Left lobe of liver (tissue), 2 donors: Measurements from ENCODE around the gene KCNJ18. TPM values are rescaled to one million over a fixed set of nuclear protein-coding genes. Genes with fewer than 3 reads are reported as not detected.
"Not testable (repeated sequence)": the region's sequence is repeated elsewhere in the genome, so short reads cannot be mapped to it uniquely, and the experiment has no call there.

ENCODE experiments used
- ATAC-seq: fragments of 200-7000 bp; cut with Tn5 transposase; one replicate; pipeline ENCODE4 v1.9.1; 2020; ENCODE audit warnings: mild to moderate bottlenecking, moderate library complexity
- DNase-seq: peaks from one replicate; pipeline ENCODE4 v3.0.0-alpha.2; 2020; ENCODE audit warnings: low spot score
- total RNA-seq: library from RNA; stranded (reverse); gene quantifications from one replicate; pipeline ENCODE4 v1.2.1, GENCODE V29; 2021
- donor health status: DM: no; HTN: no; CAD: no; lungs with moderate emphysema.
- donor health status: DM: no; HTN: yes; CAD: no.

Gene KCNJ18
- total RNA-seq, 1 donor from 2014 or later = not detected

GRCh38 chr17:21702029-21702428 is 9.7 kb downstream of the KCNJ18 start:
- DNase-seq, ATAC-seq: not testable (repeated sequence)

- not testable (repeated sequence) for ATAC-seq, DNase-seq
Observed at GRCh38 chr17:21702521-21702920, 10.2 kb downstream of the KCNJ18 start.

GRCh38 chr17:21702940-21703640 is 10.8 kb downstream of the KCNJ18 start:
- DNase-seq, ATAC-seq: not testable (repeated sequence)

- not testable (repeated sequence) for ATAC-seq, DNase-seq
Observed at GRCh38 chr17:21703891-21704872, 11.9 kb downstream of the KCNJ18 start.

- DNase-seq (no peak), ATAC-seq (no peak)
Observed at GRCh38 chr17:21705021-21705601, 12.8 kb downstream of the KCNJ18 start.

- not testable (repeated sequence) for DNase-seq, ATAC-seq
Observed at GRCh38 chr17:21705746-21706145, 13.4 kb downstream of the KCNJ18 start.

GRCh38 chr17:21706546-21706945 is 14.2 kb downstream of the KCNJ18 start:
- ATAC-seq, DNase-seq: not testable (repeated sequence)

- not testable (repeated sequence) for ATAC-seq, DNase-seq
Observed at GRCh38 chr17:21707131-21707530, 14.8 kb downstream of the KCNJ18 start.

- DNase-seq, ATAC-seq: not testable (repeated sequence)
Observed at GRCh38 chr17:21707711-21708611, 15.6 kb downstream of the KCNJ18 start.

GRCh38 chr17:21708612-21709535 is 16.6 kb downstream of the KCNJ18 start:
- ATAC-seq, DNase-seq: not testable (repeated sequence)

- DNase-seq, ATAC-seq: not testable (repeated sequence)
Observed at GRCh38 chr17:21709994-21710393, 17.7 kb downstream of the KCNJ18 start.

GRCh38 chr17:21710486-21710885 is 18.2 kb downstream of the KCNJ18 start:
- not testable (repeated sequence) for DNase-seq

GRCh38 chr17:21711182-21711581 is 18.9 kb downstream of the KCNJ18 start:
- no peak for DNase-seq
- ATAC-seq = no peak

More at GRCh38 chr17:21710486-21710885, 18.2 kb downstream of the KCNJ18 start:
- not testable (repeated sequence) for ATAC-seq

GRCh38 chr17:21713020-21713419 is 20.7 kb downstream of the KCNJ18 start:
- ATAC-seq, DNase-seq: not testable (repeated sequence)

- not testable (repeated sequence) for ATAC-seq, DNase-seq
Observed at GRCh38 chr17:21713631-21714030, 21.3 kb downstream of the KCNJ18 start.

- not testable (repeated sequence) for DNase-seq, ATAC-seq
Observed at GRCh38 chr17:21714676-21715075, 22.4 kb downstream of the KCNJ18 start.

- ATAC-seq, DNase-seq: not testable (repeated sequence)
Observed at GRCh38 chr17:21715877-21716276, 23.6 kb downstream of the KCNJ18 start.

GRCh38 chr17:21718971-21719370 is 26.6 kb downstream of the KCNJ18 start:
- ATAC-seq, DNase-seq: not testable (repeated sequence)
